ENCODE data around the gene C2orf42.
"Not testable (repeated sequence)": the region's sequence is repeated elsewhere in the genome, so short reads cannot be mapped to it uniquely, and the experiment has no call there.

- TF ChIP-seq CBFB (IDR thresholded peaks at IDR 0.05; ENCODE audit: low read depth); POLR2AphosphoS2 (IDR thresholded peaks at IDR 0.05; ENCODE audit: low read depth, low read length); CTCF (IDR thresholded peaks at IDR 0.05 in 2 of 3, conservative IDR thresholded peaks at IDR 0.05 in 1 of 3; ENCODE audit: control insufficient read depth in 2 of 3, extremely low read depth in 1 of 3, insufficient read depth in 1 of 3, low read depth in 3 of 3, low read length in 3 of 3); BHLHE40 (IDR thresholded peaks at IDR 0.05; ENCODE audit: borderline replicate concordance in 1 of 2, low read depth in 2 of 2, low read length in 1 of 2); NFIC (IDR thresholded peaks at IDR 0.05; ENCODE audit: low read depth, low read length); POLR2A (IDR thresholded peaks at IDR 0.05; ENCODE audit: low read depth, low read length); JUNB (IDR thresholded peaks at IDR 0.05); GABPA (IDR thresholded peaks at IDR 0.05; ENCODE audit: low read depth); PBX3 (IDR thresholded peaks at IDR 0.05; ENCODE audit: insufficient replicate concordance, low read depth, low read length); NBN (IDR thresholded peaks at IDR 0.05): not testable (repeated sequence)
Measured at GRCh38 chr2:70169654-70170245, 21.1 kb downstream of the C2orf42 start.
